ENCODE results near the gene PKD2.

DNA sequence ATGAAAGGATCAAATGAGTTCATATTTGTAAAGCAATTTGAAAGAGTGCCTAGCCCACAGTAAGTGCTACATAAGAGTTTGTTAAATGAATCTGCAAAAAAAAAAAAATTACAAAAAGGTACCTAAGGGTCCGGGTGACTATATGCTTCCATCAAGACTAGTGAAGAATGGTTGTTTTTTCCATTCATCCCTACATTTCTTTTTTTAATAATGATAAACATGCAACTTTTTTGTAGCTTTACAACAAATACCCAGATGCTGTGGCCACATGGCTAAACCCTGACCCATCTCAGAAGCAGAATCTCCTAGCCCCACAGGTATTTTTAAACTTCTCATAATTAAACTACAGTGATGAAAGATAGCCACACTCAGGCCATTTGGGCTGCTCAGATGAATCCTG, 27.6 kb upstream of the PKD2 start:
- no peak for TF ChIP-seq ZFP3 (CRISPR knock-in tag; IDR thresholded peaks at IDR 0.05)
- no peak for TF ChIP-seq TOX (CRISPR knock-in tag; IDR thresholded peaks at IDR 0.05; ENCODE audit: borderline replicate concordance)
